DOHH2 (cell line): ENCODE results near the gene ALDH1B1.

Source experiments
- H3F3A ChIP-seq: fragments of 200-600 bp; sonication (generic), shearing (Covaris generic); 2 replicates; pipeline ENCODE4 v1.6.0; 2016; ENCODE audit warnings: antibody characterized with exemption, mild to moderate bottlenecking; ENCODE audit not compliant: control insufficient read depth, insufficient read depth
- H3K27ac ChIP-seq: fragments of 200-600 bp; sonication (generic); 2 replicates; pipeline ENCODE4 v1.5.1; 2014; ENCODE audit warnings: low read depth, mild to moderate bottlenecking, low read length, moderate library complexity
- H3K27me3 ChIP-seq: fragments of 200-600 bp; sonication (generic); 2 replicates; pipeline ENCODE4 v1.6.1; 2014; ENCODE audit warnings: mild to moderate bottlenecking, low read length, mixed read lengths; ENCODE audit not compliant: control insufficient read depth
- H3K36me3 ChIP-seq: fragments of 200-600 bp; sonication (generic); 2 replicates; pipeline ENCODE4 v1.6.1; 2014; ENCODE audit warnings: mild to moderate bottlenecking, low read length, moderate library complexity, mixed read lengths; ENCODE audit not compliant: control insufficient read depth
- H3K4me1 ChIP-seq: fragments of 200-600 bp; sonication (generic); 2 replicates; pipeline ENCODE4 v1.6.1; 2014; ENCODE audit warnings: mild to moderate bottlenecking, low read length, mixed read lengths; ENCODE audit not compliant: control insufficient read depth
- H3K4me2 ChIP-seq: fragments of 200-600 bp; sonication (generic); 2 replicates; pipeline ENCODE4 v1.6.0; 2014; ENCODE audit warnings: mild to moderate bottlenecking, low read length, moderate library complexity
- H3K4me3 ChIP-seq: fragments of 200-600 bp; sonication (generic); 2 replicates; pipeline ENCODE4 v1.5.1; 2014; ENCODE audit warnings: mild to moderate bottlenecking, low read length, mixed read lengths
- H3K79me2 ChIP-seq: fragments of 200-600 bp; sonication (generic); 2 replicates; pipeline ENCODE4 v1.6.1; 2014; ENCODE audit warnings: mild to moderate bottlenecking, low read length, mixed read lengths; ENCODE audit not compliant: control insufficient read depth
- H3K9me2 ChIP-seq: fragments of 200-600 bp; sonication (generic); replicated peaks from 2 replicates; pipeline ENCODE4 v1.6.1; 2014; ENCODE audit warnings: mild to moderate bottlenecking, low read length, mixed read lengths; ENCODE audit not compliant: control insufficient read depth
- H3K9me3 ChIP-seq: fragments of 200-600 bp; sonication (generic); 2 replicates; pipeline ENCODE4 v1.6.1; 2014; ENCODE audit warnings: antibody characterized with exemption, low read length, mixed read lengths; ENCODE audit not compliant: control insufficient read depth, insufficient read depth
- H4K20me1 ChIP-seq: fragments of 200-600 bp; sonication (generic); 2 replicates; pipeline ENCODE4 v1.6.0; 2014; ENCODE audit warnings: low read depth, mild to moderate bottlenecking, antibody characterized with exemption, low read length, moderate library complexity; ENCODE audit not compliant: control insufficient read depth, insufficient read depth
- EZH2phosphoT487 ChIP-seq: fragments of 200-600 bp; sonication (generic); IDR thresholded peaks from 2 replicates; pipeline ENCODE4 v1.6.1; 2017; ENCODE audit warnings: borderline replicate concordance, mild to moderate bottlenecking, antibody characterized with exemption, low read length, moderate library complexity, mixed read lengths
- TF ChIP-seq, protein P1 (sequence below): fragments of 200-600 bp; sonication (generic); IDR thresholded peaks from one replicate; pipeline ENCODE4 v1.5.1; 2014; ENCODE audit warnings: antibody characterized with exemption, mild to moderate bottlenecking, low read depth, low read length; ENCODE audit not compliant: poor library complexity, severe bottlenecking

The ALDH1B1 gene

GRCh38 chr9:38434365-38434764 is 41.9 kb downstream of the ALDH1B1 start:
- H3K79me2 ChIP-seq = no peaks in the 10 kb centered on the region
- H3K27me3 ChIP-seq = peaks cover 15% of the 10 kb centered on the region
- H3F3A ChIP-seq = no peaks in the 10 kb centered on the region
- no peak overlapping the region for H3K4me2 ChIP-seq
- no peaks in the 10 kb centered on the region for H3K9me2 ChIP-seq
- no peaks in the 10 kb centered on the region for H3K9me3 ChIP-seq
- H3K36me3 ChIP-seq = no peaks in the 10 kb centered on the region
- no peak for TF ChIP-seq EZH2phosphoT487
- TF ChIP-seq, protein P1, sequence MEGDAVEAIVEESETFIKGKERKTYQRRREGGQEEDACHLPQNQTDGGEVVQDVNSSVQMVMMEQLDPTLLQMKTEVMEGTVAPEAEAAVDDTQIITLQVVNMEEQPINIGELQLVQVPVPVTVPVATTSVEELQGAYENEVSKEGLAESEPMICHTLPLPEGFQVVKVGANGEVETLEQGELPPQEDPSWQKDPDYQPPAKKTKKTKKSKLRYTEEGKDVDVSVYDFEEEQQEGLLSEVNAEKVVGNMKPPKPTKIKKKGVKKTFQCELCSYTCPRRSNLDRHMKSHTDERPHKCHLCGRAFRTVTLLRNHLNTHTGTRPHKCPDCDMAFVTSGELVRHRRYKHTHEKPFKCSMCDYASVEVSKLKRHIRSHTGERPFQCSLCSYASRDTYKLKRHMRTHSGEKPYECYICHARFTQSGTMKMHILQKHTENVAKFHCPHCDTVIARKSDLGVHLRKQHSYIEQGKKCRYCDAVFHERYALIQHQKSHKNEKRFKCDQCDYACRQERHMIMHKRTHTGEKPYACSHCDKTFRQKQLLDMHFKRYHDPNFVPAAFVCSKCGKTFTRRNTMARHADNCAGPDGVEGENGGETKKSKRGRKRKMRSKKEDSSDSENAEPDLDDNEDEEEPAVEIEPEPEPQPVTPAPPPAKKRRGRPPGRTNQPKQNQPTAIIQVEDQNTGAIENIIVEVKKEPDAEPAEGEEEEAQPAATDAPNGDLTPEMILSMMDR = no peak
- no peaks in the 10 kb centered on the region for H4K20me1 ChIP-seq
- no peaks in the 10 kb centered on the region for H3K4me1 ChIP-seq
- H3K4me3 ChIP-seq = no peak overlapping the region
- no peak overlapping the region for H3K27ac ChIP-seq

DNA sequence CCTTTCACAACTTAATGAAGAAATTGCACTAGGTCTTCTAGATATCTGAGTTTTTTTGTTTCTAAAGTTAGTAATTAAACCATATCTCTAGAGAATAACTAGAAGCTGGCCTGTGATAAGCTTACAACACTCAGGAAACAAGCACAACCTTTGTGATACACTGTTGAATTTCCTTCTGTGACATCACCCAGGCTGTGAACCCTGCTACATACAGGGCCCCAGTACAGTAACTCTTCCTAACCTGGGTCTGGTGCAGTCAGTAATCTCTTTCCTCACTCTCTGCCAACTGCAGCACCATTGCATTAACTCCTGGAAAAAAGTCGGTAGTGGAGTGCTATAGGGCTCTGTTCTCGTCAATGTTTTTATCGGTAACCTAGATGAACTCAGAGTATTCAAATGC is 42.4 kb downstream of the ALDH1B1 start:
- no peaks in the 10 kb centered on the region for H3K9me2 ChIP-seq
- H3K4me3 ChIP-seq = no peak overlapping the region
- H3K9me3 ChIP-seq = no peaks in the 10 kb centered on the region
- H3K79me2 ChIP-seq = no peaks in the 10 kb centered on the region
- no peak for TF ChIP-seq EZH2phosphoT487
- TF ChIP-seq, protein P1 = no peak
- no peaks in the 10 kb centered on the region for H3K4me1 ChIP-seq
- H3K4me2 ChIP-seq = no peak overlapping the region
- H3K36me3 ChIP-seq = no peaks in the 10 kb centered on the region
- H3F3A ChIP-seq = no peaks in the 10 kb centered on the region
- H3K27me3 ChIP-seq = peaks cover 15% of the 10 kb centered on the region
- no peaks in the 10 kb centered on the region for H4K20me1 ChIP-seq
- no peak overlapping the region for H3K27ac ChIP-seq

- Histone ChIP-seq H3F3A (no peaks in the 10 kb centered on the region), H3K79me2 (no peaks in the 10 kb centered on the region), H3K9me2 (no peaks in the 10 kb centered on the region), H3K27me3 (peaks cover 15% of the 10 kb centered on the region), H3K4me1 (no peaks in the 10 kb centered on the region), H4K20me1 (no peaks in the 10 kb centered on the region), H3K4me2 (no peak overlapping the region), H3K9me3 (no peaks in the 10 kb centered on the region), H3K36me3 (no peaks in the 10 kb centered on the region), H3K27ac (no peak overlapping the region), H3K4me3 (no peak overlapping the region)
- no peak for TF ChIP-seq EZH2phosphoT487
- TF ChIP-seq, protein P1 = no peak
Observed at GRCh38 chr9:38435521-38435920, 43.0 kb downstream of the ALDH1B1 start.

- TF ChIP-seq EZH2phosphoT487 = no peak
- TF ChIP-seq, protein P1 = no peak
- H3K9me2 ChIP-seq = no peaks in the 10 kb centered on the region
- H3K9me3 ChIP-seq = no peaks in the 10 kb centered on the region
- H4K20me1 ChIP-seq = no peaks in the 10 kb centered on the region
- H3K27ac ChIP-seq = no peak overlapping the region
- no peak overlapping the region for H3K4me3 ChIP-seq
- H3K4me2 ChIP-seq = no peak overlapping the region
- H3K79me2 ChIP-seq = no peaks in the 10 kb centered on the region
- no peaks in the 10 kb centered on the region for H3F3A ChIP-seq
- no peaks in the 10 kb centered on the region for H3K36me3 ChIP-seq
- H3K4me1 ChIP-seq = no peaks in the 10 kb centered on the region
- H3K27me3 ChIP-seq = peaks cover 10% of the 10 kb centered on the region
Observed at GRCh38 chr9:38436708-38437107, 44.2 kb downstream of the ALDH1B1 start.
